ENCODE measurements around the gene RAB1A. TPM values are rescaled to one million over a fixed set of nuclear protein-coding genes. Genes with fewer than 3 reads are reported as not detected.

Gene RAB1A
- total and polyA plus RNA-seq, 2 experiments from 2014 or later: 94.8 to 172 TPM

DNA sequence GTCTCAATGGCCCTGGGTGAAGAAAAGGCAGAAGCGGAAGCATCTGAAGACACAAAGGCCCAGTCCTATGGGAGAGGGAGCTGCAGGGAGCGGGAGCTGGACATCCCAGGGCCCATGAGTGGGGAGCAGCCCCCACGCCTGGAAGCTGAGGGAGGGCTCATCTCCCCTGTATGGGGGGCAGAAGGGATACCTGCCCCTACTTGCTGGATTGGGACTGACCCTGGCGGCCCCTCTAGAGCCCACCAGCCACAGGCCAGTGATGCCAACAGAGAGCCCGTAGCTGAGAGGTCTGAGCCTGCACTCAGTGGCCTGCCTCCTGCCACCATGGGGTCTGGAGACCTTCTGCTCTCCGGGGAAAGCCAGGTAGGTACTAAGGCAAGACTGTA, 60.5 kb downstream of the RAB1A start:
- Mint-ChIP-seq H3K27ac (no peak overlapping the region), H3K4me3 (no peak overlapping the region), H3K36me3 (ENCODE audit: low read depth) (peaks cover 52% of the 10 kb centered on the region), H3K9me3 (no peaks in the 10 kb centered on the region), H3K27me3 (ENCODE audit: insufficient read depth, low read depth, poor library complexity) (peaks cover 8% of the 10 kb centered on the region), H3K4me1 (peaks cover 13% of the 10 kb centered on the region)
- Histone ChIP-seq H3K36me3 (ENCODE audit: insufficient read depth) (0 out of 2 replicates have a peak, but pooled peaks cover 5% of the 10 kb centered on the region), H3K9me2 (ENCODE audit: insufficient read depth) (no peaks in the 10 kb centered on the region), H4K20me1 (replicated peaks; ENCODE audit: insufficient read depth) (peaks cover 40% of the 10 kb centered on the region), H3F3A (replicated peaks; ENCODE audit: low read depth) (no peaks in the 10 kb centered on the region), H3K4me2 (no peak overlapping the region), H3K27ac (ENCODE audit: low read depth) (no peak overlapping the region), H2AFZ (no peak overlapping the region), H3K4me1 (ENCODE audit: insufficient read depth) (no peaks in the 10 kb centered on the region), H3K27me3 (ENCODE audit: insufficient read depth) (no peaks in the 10 kb centered on the region), H3K79me2 (replicated peaks; ENCODE audit: insufficient read depth) (peaks cover 41% of the 10 kb centered on the region), H3K4me3 (no peak overlapping the region)
- DNase-seq (ENCODE audit: low spot score): no peak
- TF ChIP-seq, protein P1, sequence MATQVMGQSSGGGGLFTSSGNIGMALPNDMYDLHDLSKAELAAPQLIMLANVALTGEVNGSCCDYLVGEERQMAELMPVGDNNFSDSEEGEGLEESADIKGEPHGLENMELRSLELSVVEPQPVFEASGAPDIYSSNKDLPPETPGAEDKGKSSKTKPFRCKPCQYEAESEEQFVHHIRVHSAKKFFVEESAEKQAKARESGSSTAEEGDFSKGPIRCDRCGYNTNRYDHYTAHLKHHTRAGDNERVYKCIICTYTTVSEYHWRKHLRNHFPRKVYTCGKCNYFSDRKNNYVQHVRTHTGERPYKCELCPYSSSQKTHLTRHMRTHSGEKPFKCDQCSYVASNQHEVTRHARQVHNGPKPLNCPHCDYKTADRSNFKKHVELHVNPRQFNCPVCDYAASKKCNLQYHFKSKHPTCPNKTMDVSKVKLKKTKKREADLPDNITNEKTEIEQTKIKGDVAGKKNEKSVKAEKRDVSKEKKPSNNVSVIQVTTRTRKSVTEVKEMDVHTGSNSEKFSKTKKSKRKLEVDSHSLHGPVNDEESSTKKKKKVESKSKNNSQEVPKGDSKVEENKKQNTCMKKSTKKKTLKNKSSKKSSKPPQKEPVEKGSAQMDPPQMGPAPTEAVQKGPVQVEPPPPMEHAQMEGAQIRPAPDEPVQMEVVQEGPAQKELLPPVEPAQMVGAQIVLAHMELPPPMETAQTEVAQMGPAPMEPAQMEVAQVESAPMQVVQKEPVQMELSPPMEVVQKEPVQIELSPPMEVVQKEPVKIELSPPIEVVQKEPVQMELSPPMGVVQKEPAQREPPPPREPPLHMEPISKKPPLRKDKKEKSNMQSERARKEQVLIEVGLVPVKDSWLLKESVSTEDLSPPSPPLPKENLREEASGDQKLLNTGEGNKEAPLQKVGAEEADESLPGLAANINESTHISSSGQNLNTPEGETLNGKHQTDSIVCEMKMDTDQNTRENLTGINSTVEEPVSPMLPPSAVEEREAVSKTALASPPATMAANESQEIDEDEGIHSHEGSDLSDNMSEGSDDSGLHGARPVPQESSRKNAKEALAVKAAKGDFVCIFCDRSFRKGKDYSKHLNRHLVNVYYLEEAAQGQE (IDR thresholded peaks at IDR 0.05; ENCODE audit: unreplicated experiment): no peak
- TF ChIP-seq, protein P2, sequence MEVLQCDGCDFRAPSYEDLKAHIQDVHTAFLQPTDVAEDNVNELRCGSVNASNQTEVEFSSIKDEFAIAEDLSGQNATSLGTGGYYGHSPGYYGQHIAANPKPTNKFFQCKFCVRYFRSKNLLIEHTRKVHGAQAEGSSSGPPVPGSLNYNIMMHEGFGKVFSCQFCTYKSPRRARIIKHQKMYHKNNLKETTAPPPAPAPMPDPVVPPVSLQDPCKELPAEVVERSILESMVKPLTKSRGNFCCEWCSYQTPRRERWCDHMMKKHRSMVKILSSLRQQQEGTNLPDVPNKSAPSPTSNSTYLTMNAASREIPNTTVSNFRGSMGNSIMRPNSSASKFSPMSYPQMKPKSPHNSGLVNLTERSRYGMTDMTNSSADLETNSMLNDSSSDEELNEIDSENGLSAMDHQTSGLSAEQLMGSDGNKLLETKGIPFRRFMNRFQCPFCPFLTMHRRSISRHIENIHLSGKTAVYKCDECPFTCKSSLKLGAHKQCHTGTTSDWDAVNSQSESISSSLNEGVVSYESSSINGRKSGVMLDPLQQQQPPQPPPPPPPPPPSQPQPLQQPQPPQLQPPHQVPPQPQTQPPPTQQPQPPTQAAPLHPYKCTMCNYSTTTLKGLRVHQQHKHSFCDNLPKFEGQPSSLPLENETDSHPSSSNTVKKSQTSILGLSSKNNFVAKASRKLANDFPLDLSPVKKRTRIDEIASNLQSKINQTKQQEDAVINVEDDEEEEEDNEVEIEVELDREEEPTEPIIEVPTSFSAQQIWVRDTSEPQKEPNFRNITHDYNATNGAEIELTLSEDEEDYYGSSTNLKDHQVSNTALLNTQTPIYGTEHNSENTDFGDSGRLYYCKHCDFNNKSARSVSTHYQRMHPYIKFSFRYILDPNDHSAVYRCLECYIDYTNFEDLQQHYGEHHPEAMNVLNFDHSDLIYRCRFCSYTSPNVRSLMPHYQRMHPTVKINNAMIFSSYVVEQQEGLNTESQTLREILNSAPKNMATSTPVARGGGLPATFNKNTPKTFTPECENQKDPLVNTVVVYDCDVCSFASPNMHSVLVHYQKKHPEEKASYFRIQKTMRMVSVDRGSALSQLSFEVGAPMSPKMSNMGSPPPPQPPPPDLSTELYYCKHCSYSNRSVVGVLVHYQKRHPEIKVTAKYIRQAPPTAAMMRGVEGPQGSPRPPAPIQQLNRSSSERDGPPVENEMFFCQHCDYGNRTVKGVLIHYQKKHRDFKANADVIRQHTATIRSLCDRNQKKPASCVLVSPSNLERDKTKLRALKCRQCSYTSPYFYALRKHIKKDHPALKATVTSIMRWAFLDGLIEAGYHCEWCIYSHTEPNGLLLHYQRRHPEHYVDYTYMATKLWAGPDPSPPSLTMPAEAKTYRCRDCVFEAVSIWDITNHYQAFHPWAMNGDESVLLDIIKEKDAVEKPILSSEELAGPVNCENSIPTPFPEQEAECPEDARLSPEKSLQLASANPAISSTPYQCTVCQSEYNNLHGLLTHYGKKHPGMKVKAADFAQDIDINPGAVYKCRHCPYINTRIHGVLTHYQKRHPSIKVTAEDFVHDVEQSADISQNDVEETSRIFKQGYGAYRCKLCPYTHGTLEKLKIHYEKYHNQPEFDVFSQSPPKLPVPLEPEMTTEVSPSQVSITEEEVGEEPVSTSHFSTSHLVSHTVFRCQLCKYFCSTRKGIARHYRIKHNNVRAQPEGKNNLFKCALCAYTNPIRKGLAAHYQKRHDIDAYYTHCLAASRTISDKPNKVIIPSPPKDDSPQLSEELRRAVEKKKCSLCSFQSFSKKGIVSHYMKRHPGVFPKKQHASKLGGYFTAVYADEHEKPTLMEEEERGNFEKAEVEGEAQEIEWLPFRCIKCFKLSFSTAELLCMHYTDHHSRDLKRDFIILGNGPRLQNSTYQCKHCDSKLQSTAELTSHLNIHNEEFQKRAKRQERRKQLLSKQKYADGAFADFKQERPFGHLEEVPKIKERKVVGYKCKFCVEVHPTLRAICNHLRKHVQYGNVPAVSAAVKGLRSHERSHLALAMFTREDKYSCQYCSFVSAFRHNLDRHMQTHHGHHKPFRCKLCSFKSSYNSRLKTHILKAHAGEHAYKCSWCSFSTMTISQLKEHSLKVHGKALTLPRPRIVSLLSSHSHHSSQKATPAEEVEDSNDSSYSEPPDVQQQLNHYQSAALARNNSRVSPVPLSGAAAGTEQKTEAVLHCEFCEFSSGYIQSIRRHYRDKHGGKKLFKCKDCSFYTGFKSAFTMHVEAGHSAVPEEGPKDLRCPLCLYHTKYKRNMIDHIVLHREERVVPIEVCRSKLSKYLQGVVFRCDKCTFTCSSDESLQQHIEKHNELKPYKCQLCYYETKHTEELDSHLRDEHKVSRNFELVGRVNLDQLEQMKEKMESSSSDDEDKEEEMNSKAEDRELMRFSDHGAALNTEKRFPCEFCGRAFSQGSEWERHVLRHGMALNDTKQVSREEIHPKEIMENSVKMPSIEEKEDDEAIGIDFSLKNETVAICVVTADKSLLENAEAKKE (CRISPR knock-in tag; IDR thresholded peaks at IDR 0.05): no peak
- TF ChIP-seq NANOG (IDR thresholded peaks at IDR 0.05; ENCODE audit: borderline replicate concordance): no peak
- no peak for ATAC-seq

All from GM23338 (cell line).